Heart left ventricle (tissue), 13 donors: ENCODE measurements around the gene CAMK2B.

Source experiments
- CTCF ChIP-seq, 12 donors: fragments of 200-600 bp; sonication (generic) in 4 of 12; IDR thresholded peaks; one replicate each; pipeline versions ENCODE4 v1.5.0 to v1.8.0; 2018 to 2022; ENCODE audit warnings: antibody characterized with exemption in 12 of 12, mild to moderate bottlenecking in 5 of 12
- POLR2A ChIP-seq, 2 donors: fragments of 450-650 bp; IDR thresholded peaks; one replicate each; pipeline ENCODE4 v1.6.1; 2017; ENCODE audit warnings: antibody characterized with exemption in 2 of 2, mild to moderate bottlenecking in 2 of 2, moderate library complexity in 2 of 2
- donor health status: ischemic (EF 13 %, LVEDD 7.1; RV severe dilation, severe dysfunction).
- donor health status: DM: no; HTN: yes; CAD: no.
- donor health status: DM: no; HTN: no; CAD: no.
- donor health status: ischemic (EF 25% LVEDD 6.9; RV normal size, moderate dysfunction).
- donor health status: ischemic (EF 25% LVEDD 5.7; RV mildly dilated, moderate dysfunction).
- donor health status: ischemic (EF 35%, LVEDD 5.7; RV mildly dilated, moderate dysfunction).
- donor health status: nonischemic (EF 11% LVEDD 7.7; RV severe dilation, severe dysfunction).
- donor health status: DM: yes; HTN: yes; CAD: no.
- donor health status: PGD.
- donor health status: ischemic (EF 29% LVEDD 5.4; RV normal size, mild dysfunction).
- donor health status: nonischemic (EF 23%, LVEDD 6.1; RV moderate dilation, normal function).

GRCh38 chr7:44180631-44181030 is 144.8 kb downstream of the CAMK2B start:
- no peak for TF ChIP-seq POLR2A (IDR thresholded peaks at IDR 0.05)
- no peak for TF ChIP-seq CTCF (IDR thresholded peaks at IDR 0.05)
